ENCODE results near the gene BANP.

DNA sequence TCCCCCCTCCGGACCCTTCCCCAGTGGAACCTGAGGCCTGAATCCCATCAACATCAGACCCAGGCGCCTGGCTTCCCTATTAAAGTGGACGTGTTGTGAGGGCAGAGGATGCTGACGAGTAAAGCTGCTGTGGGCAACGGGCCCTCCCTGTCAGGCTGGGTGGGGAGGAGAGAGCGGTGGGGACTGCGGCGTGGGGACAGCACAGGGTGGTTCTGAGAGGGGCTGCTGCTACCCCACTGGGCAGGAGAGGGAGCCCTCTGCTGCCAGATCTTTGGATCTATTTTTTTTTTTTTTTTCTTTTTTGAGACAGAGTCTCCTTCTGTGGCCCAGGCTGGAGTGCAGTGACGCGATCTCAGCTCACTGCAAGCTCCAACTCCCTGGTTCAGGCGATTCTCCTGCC lies 20.8 kb upstream of the BANP start:
- TF ChIP-seq EZH2phosphoT487 (IDR thresholded peaks at IDR 0.05; ENCODE audit: insufficient read depth, low read depth) (no peak), EZH2 (IDR thresholded peaks at IDR 0.05; ENCODE audit: insufficient read depth, poor library complexity, severe bottlenecking) (no peak)

All from GM23248 (cell line).